NCI-H524 (cell line): ENCODE measurements around the gene NUDT14.

Experiments
- DNase-seq, 2 experiments: peaks; one replicate each; lab custom pipeline; 2025; lab: John Stamatoyannopoulos, UW

The NUDT14 gene

DNA sequence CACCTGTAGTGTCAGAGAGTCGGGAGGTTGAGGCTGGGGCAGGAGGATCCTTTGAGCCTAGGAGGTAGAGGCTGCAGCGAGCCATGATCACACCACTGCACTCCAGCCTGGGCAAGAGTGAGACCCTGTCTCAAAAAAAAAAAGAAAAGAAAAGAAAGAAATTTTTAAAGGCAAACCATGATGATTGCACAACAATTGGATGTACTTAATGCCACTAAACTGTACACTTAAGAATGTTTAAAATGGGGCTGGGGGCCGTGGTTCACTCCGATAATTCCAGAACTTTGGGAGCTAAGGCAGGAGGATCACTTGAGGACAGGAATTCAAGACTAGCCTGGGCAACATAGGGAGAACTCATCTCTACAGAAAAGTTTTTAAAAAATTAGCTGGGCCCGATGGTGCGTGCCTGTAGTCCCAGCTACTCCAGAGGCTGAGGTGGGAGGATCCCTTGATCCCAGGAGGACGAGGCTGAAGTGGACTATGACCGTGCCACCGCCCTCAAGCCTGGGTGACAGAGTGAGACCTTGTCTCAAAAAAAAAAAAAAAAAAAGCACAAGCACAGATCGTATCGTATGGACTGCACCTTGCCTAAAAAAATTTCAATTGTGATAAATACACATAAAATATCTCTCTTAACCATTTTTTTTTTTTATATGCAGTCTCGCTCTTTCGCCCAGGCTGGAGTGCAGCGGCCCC, 45.3 kb downstream of the NUDT14 start:
- DNase-seq = no peak

DNA sequence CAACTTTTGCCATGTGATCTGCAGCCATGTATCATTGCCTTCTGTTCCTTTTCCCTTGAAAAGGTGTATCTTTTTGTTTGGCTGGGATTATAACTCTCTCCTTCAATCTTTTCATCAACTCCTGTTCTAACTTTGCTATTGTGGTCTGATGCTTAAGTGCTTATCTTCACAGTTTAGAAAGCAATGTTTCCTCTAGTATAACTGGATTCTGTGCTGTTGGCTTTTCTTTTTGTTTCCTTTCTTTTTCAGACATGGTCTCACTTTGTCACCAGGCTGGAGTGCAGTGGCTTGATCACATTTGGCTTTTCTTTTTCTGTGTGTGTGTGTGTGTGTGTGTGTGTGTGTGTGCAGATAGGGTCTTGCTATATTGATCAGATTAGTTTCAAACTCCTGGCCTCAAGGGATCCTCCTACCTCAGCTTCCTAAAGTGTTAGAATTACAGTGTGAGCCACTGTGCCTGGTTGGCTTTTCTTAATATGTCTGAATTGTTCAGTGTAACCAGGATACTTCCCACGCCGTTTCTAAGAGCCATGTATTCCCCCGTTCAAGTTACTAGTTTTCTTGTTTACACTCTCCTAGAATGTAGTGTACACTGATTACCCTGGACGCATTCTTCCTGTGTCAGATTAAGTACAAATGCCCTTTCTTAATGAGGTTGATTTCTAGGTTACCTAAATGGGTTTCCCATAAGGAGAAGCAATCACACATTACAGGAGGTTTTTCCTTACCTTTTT, 48.0 kb downstream of the NUDT14 start:
- DNase-seq = no peak

DNA sequence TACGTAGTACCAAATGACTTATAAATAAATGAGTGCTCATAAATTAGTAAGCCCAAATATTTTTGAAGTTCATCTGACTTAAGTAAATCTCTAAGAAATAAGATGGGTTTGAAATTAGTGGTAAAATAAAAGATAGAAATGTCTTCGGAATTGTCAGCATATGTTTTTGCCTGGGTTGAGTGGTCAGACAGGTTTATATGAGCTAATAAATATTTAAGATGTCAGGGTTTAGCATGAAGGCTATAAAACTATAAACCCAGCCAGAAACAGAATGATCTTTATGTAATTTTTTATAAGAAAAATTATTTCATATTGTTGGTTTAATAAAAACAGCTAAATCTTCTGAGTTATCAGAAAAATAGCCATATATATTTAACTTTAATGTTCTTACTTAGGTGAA, 49.9 kb downstream of the NUDT14 start:
- no peak for DNase-seq

GRCh38 chr14:105128059-105128458, 53.1 kb downstream of the NUDT14 start:
- DNase-seq = no peak

DNA sequence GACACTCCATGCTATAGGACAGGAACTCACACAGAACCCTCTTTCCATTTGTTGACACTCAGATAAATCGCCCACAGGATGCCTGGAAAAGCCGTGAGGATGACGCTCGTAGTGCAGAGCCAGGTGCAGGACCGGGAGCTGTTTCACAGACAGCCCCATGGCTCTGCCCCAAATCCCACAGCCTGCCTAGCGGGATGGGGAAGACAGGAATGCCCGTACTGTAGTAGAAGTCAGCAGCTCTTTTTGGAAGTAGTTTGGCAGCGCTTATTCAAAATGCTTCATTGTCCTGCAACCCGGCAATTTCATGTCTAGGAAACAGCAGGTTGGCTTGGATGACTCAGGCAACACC, 54.2 kb downstream of the NUDT14 start:
- DNase-seq = no peak

GRCh38 chr14:105126126-105126980, 54.8 kb downstream of the NUDT14 start:
- no peak for DNase-seq

DNA sequence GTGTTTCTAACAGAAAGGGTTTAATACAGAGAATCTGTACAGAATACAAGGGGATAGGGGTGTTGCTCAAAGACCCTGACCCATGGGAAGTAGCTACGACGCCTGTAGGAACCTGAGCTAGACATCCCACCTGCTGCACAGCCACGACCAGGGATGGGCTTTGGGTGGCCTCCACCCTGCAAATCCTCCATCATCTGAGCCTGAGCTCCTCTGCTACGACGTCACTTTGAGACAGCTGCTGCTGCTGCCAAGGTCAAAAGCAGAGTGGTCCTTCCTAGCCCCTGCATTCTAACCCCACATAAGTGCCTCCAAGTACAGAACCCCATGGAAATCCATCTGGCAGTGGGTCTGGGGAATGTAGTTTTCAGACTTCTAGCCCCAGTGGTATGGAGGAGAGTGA, 56.3 kb downstream of the NUDT14 start:
- DNase-seq = no peak

DNA sequence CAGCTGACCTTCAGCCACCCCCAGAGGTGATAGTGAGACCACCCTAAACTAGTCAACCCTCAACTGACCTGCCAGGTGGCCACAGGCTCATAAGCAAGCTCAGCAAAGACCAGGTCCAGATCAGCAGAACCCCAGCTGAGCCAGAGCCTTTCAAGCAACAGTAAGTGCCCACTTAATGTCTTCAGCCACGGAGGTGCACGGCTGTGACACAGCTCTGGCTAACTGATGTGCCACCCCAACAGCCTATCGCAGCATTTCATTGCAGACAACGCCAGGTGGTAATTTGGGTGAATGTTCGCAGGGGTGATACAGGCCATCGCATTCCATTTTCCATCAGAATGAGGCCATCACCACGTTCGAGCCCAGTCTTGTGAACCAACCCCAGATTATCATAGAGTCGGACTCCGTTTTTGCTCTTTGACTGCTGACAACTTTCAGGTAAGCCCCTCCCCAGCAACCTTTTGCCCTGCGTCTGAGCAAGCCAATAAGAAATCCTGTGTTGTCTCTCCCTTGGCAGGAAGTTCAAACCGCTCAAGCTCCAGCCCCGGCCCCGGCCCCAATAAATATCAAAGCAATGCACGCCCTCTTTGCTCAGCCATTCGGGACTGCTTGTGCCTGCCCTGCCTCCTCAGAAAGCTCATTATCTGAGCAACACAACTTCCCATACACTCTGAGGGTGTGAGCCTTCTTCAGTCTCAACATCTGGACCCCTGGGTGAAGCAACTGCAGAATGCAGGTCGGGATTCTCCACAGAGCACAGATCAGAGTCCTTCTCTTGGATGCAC, 56.9 kb downstream of the NUDT14 start:
- DNase-seq = no peak

- DNase-seq = no peak
Observed at GRCh38 chr14:105123064-105123665, 57.9 kb downstream of the NUDT14 start.
